Endothelial cell of coronary artery (primary cell): ENCODE data around the gene ZNF280B. TPM values are rescaled to one million over a fixed set of nuclear protein-coding genes. Genes with fewer than 3 reads are reported as not detected.

Experiments
- total RNA-seq: library from RNA; depleted of rRNA; stranded (reverse); fragments of >200 nt; gene quantifications from 2 replicates; pipeline ENCODE4 v1.2.3, GENCODE V29; 2014

Gene ZNF280B
- 0.36 and 0.56 TPM in 2 replicates for total RNA-seq

GRCh38 chr22:22508274-22509176, at the start of gene ZNF280B:
TSS of gene ZNF280B (minus strand) at chr22:22508742. CDS start at chr22:22489398, 19,344 bp downstream.

DNA sequence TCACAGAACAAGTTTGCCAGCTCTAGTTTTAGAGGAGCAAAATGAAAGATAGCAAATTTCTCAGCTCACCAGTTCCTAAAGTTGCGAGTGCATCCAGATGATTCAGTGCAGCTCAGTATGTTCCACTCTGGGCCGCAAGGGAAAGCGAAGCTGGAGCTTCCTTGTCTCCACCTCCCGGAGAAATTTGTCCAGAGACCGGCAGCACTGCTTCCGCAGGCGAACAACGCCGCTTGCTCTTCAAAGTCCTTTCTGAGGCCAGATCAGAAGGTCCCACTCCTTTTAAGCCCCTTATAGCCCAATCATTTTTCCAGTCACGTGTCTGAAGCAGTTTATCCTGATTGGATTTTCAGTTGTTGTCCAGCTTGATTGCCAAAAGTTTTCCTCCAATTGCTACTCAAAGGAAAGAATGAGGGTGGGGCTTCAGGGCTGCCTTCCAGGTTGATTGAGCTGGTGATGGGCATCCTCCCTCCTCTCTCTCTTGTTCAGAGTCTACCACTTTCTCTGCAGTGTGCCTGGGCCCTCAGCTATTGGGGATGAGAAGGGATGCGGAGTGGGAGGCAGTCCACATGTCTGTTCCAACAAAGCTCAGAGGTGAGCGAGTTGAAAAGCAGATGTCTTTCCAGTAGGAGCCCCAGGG, 11.6 kb upstream of the ZNF280B start, which contains the start of gene ZNF280A:
Gene ZNF280A, minus strand, starts transcription at position 251 of the 637 bp plus-strand sequence. CDS start 4,640 bp downstream, outside the sequence.

Other genes with a start within 250 kb of the ZNF280B start
- not detected in 2 replicates for gene ZNF280A, start 11.5 kb upstream of the ZNF280B start, total RNA-seq
- gene PRAME, start 50.5 kb upstream of the ZNF280B start, total RNA-seq: 0.09 TPM in 1 of 2 replicates, not detected in the other
- gene GGTLC2, start 135.9 kb upstream of the ZNF280B start, total RNA-seq: not detected in 2 replicates